ENCODE data around the gene OTULINL.
A peak's percentile ranks its signal among the peaks of the same experiment; 100 is the strongest.

The OTULINL gene

DNA sequence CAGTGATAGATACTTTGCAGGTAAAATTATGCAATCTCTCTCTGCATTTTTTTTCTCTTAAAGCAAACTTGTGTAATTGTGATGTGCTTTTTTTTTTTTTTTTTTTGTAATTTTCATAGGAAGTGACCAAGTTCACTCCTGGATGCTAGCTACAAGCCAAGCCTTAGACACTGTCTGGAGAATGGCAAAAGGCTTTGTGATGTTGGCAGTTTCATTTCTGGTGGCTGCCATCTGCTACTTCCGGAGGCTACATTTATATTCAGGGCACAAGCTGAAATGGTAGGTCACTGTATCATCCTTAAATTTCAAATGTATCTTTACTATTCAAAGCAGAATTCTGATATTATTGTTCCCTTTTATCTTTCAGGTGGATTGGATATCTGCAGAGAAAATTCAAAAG, 19.3 kb downstream of the OTULINL start:
- DNase-seq (ENCODE audit: low spot score) = no peak

DNA sequence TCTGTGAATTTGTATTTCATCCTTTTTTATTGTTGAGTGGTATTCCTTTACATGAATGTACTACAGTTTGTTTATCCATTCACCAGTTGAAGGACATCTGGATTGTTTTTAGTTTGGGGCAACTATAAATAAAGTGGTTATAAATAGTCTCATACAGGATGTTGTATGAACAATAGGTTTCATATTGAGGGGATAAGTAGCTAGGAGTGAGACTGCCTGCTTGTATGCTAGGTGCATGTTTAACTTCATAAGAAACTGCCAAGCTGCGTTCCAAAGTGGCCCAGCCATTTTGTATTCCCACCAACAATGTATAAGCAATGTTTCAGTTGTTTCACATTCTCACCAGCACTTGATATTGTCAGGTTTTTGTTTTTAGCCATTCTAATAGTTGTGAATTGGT, 21.5 kb downstream of the OTULINL start:
- no peak for DNase-seq (ENCODE audit: low spot score)

DNA sequence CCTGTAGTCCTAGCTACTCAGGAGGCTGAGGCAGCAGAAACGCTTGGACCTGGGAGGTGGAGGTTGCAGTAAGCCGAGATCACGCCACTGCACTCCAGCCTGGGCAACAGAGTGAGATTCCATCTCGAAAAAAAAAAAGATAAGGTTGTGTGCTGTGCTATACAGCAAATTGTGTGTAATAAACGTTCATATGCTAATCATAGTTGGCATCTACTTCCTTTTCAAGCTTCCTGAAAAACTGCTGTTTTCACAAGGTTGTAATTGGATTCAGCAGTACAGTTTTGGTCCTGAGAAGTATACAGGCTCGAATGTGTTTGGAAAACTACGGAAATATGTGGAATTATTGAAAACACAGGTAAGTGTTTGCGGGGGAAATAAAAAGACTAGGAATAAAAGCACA, 25.5 kb downstream of the OTULINL start:
- no peak for DNase-seq (ENCODE audit: low spot score)

DNA sequence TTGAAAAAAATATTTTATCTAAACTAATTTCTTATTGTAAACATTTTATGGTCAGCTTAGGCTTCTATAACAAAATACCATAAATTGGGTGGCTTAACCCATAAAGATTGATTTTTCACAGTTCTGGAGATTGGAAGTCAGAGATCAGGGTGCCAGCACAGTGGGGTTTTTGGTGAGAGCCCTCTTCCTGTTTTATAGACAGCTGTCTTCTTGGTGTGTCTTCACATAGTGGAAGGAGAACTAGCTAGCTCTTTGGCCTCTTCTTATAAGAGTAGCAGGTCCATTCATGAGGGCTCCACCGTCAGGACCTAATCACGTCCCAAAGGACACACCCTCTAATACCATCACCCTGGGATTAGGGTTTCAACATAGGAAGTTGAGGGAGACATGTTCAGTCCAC, 26.6 kb downstream of the OTULINL start:
- no peak for DNase-seq (ENCODE audit: low spot score)

DNA sequence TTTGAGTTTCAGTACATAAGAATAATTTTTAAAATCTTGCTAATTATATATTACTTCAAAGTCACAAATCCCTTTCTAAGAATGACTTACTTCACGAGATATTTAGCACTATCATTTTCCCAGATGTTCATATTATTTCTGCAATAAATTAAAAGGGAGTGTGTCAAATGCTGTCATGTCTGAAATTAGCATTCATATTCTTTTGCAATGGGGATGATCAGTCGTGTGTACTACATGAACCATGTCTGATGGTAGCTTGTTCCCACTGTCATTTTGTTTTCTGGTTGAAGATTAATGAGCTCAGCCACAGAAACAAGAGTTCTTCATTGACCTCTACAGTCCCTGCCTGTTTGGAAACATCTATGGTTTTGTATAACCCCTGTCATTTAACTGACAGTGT, 30.1 kb downstream of the OTULINL start:
- no peak for DNase-seq (ENCODE audit: low spot score)

DNA sequence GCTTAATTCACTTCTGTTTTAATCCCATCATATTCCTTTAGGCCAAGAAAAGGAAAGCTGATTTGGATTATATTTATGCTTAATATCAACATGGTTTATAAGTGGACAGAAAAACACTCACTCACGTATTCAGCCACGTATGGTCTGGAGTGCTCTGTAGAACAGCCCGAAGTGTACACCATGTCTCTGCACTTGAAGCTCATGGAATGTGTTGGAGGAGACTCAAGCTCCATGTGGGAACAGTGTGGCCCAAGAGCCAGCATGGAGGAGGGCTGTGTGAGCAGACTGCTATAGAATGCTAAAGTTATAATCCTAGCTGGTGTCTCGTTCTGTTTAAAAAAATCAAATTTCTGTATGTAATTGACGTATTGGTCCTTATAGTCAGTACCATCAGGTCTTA, 32.9 kb downstream of the OTULINL start:
- DNase-seq (ENCODE audit: low spot score) = no peak

DNA sequence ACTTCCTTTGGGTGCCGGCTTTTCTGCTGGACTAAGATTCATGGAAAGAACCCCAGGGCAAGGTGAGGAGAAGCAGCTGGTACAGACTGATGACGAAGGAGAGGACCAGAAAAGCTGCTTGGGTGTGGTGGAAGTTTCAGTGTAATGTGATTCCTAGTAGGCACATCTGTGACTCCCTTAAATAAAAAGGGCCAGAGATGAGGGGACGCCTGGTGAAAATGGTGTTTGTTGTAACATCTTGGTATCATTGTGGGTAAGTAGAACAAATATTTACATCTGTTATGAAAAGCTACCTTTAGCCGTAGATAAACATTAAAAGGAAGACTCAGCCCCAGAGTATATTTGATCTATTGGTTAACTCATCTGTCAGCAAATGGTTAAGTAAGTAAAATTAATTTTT, 33.8 kb downstream of the OTULINL start:
- DNase-seq (ENCODE audit: low spot score) = no peak

DNA sequence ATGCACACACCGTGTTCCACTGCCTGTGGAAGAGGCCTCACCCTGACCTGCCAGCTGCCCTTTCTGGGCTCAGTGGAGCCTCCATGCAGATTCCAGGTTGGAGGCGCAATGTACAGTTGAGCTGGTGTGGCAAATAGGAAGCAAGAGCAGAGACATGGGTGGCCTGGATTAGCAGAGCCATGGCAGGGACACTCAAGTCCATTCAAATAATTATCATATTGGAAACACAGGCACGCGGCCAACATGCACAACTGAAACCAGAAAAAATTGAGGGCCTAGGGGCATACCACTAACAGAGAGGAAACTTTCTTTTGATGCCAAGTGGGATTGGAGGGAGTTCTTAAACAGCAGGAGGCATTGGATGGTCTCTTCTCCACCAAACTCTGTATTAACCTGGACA, 35.8 kb downstream of the OTULINL start:
- no peak for DNase-seq (ENCODE audit: low spot score)

DNA sequence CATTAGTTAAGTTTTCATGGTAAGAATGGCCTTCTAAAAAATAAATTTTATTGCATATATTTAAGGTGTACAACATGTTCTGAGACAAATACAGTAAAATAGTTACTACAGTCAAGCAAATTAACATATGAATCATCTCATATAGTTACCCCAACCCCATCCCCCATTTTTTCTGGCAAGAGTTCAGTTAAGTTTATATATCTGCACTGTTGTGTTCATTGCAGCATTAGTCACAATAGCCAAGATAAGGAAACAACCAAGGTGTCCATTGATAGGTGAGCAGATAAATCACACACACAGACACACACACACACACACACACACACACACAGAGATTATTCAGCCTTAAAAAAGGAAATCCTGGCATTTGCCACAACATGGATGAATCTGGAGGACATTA, 45.7 kb downstream of the OTULINL start:
- DNase-seq (ENCODE audit: low spot score) = no peak

DNA sequence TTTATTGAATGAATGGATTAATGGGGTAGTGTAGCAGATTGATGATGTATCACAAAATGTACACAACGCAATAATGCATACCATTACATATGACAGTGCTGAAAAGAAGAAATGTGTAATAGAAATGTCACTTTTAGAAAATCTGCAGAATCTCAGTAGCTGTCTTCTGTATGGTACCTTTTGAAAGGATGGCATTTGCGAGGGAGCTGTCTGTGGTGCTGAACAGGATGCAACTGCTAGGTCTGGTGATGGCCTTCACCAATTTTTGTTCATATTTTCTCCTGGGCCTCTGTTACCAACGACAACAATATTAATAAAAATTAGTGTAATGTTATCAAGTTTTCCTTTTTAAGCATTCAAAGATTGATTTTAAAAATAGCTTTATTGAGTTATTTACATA, 46.8 kb downstream of the OTULINL start:
- DNase-seq (ENCODE audit: low spot score) = peak; percentile 28

DNA sequence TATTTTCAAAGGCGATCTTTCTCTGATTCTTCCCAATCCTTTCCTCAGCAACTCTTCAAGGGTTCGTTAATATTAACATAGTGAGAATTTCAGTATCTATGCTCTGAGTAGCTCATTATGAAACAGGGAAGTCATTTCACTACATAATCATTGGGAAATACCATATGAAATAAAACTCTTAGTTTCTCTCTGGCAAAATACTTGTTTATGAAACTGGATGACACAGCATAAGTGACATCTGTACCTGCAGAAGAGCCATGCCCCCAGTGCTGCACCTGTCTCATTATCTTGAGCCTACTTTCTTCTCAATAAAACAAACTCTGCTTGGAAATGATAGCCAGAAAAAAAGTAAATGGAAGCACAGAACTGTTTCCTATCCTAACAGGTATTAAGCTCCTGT, 49.1 kb downstream of the OTULINL start:
- no peak for DNase-seq (ENCODE audit: low spot score)

DNA sequence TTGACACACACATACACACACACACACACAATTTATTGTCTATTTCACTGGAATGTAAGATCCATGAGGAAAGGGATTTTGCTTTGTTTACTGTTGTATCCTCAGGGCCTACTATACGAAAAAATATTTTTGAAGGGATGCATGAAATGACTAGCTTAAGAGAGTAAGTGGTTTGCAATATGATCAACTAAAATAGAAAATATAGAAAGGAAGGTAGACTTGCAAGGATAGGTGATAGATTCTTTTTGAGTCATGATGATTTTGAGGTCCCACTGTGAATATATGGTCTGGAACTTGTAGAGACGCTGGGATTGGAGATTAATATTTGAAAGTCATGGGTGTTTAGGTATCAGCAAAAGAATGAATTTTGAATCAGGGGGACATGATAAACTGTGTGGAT, 54.1 kb downstream of the OTULINL start:
- no peak for DNase-seq (ENCODE audit: low spot score)

DNA sequence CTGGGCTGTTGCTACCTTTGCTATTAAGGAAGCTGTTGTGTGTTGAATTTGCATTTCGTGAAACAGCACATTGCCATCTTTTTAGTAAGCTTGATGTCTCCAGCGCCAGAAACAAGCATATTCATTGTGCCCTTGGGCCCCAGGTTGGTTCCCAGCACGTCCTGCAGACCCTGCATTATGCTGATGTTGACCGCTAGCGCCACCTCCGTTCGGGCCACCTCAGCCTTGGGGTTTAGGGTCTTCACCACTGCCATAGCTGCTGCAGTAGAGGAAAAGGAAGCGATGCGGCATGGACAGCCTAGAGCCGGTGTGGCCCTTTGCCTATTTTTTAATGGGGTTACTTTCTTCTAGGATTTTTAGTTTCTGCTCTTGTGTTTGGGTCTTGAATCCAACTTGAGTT, 59.2 kb downstream of the OTULINL start:
- no peak for DNase-seq (ENCODE audit: low spot score)

DNA sequence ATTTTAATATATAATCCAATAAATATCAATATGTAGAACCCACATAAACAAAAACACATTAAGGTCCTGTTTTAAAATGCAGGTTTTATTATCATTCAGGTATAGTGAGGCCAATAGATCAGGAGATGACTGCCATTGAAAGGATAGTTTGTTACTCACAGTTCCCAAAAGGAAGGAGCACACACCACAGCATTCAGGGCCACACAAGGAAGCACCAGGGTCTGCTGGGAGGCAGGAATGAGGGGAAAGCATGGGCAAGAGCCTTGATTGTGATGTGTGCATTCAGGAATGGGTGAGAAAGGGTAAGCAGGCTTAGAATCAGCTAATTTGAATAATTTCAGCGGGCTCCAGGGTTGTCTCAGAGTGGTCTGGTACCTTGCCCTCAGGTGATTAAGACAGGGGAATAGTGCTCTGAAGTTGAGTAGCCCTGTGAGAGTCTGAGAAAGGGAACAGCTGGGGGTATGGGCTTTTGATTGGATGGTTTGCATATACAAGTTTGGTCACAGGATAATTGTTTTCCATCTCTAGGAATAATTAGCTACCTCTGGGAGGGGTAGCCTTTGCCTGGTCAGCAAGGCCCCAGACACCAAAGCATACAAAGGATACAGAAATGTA, 63.1 kb downstream of the OTULINL start:
- DNase-seq (ENCODE audit: low spot score) = no peak

DNA sequence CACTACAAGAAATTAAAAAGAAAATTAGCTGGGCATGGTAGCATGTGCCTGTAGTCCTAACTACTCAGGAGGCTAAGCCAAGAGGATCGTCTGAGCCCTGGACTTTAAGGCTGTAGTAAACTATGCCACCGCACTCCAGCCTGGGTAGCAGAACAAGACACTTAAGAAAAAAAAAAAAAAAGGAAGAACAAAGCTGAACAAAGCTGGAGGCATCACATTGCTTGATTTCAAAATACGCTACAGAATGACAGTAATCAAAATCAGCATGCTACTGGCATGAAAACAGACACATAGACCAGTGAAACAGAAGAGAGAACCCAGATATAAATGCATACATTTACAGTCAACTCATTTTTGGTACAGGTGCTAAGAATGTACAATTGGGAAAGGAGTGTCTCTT, 68.5 kb downstream of the OTULINL start:
- no peak for DNase-seq (ENCODE audit: low spot score)

DNA sequence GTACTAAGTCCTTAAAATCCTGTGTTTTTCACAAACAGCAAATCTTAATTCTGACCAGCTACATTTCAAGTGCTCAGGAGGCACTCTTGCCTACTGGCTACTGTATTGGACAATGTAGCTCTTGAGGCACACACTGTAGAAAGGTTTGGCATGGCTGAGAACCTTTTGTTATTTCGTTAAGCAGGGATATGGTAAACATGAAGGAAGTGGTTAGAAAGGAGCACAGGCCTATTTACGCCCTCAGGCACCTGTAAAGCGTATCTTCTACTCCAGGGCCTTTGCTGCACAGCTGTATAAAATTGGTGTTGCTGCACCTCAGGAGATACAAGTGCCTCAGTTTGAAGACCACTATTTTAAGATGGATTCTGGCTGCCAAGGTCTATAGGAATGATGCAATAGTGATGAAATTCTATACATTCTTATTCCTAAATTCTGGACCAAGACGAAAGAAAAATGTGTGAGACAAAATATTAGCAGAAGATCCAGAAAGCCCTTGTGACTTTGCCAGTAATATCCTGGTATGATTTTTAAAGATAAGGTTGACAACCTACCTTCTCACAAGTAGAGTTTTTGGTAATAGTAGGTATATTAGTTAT, 73.7 kb downstream of the OTULINL start:
- DNase-seq (ENCODE audit: low spot score) = no peak

DNA sequence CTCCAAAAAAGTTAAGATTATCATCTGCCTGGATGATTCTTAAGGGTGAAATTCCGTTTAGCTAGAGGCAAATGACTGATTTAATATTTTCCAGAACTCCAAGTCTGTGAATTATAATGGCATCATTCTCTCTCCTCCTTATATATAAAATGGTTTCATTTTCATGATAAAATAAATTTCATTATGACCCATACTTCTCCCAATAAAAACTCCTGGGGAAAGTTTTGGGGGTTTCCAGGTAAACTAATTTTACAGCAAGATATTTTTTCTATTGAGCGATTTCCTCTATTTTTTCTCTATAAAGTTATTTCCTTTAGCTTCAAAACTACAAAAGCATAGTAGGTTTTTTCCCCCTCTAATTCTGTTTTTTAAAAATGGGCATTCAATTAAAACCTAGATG, 75.3 kb downstream of the OTULINL start:
- DNase-seq (ENCODE audit: low spot score) = no peak

DNA sequence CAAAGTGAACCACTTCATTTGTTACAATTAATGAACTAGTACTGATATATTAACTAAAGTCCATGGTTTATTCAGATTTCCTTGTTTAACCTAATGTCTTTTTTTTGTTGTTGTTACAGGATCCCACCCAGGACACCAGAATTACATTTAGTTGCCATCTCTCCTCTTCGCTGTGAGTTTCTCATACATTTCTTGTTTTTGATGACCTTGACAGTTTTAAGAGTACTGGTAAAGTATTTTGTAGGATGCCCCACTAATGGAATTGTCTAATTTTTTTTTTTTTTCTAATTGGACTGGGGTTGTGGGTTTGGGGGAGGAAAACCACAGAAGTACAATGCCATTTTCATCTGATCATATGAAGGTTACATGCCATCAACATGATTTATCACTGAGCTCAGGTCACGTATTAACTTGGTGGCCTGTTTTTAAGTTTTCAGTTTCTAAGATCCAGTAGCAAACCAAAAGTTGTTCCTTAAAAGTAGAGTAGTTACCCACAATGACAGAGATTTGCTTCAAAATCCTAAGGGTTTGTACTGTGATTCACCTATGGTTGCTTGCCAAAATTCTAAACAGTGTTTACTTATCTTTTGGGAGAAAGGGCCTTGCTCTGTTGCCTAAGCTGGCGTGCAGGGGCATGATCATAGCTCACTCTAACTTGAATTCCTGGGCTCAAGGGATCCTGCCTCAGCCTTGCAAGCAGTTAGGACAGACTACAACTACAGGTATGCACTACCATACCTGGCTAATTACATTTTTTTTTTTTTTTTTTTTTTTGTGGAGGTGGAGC, 78.4 kb downstream of the OTULINL start:
- DNase-seq (ENCODE audit: low spot score) = no peak

DNA sequence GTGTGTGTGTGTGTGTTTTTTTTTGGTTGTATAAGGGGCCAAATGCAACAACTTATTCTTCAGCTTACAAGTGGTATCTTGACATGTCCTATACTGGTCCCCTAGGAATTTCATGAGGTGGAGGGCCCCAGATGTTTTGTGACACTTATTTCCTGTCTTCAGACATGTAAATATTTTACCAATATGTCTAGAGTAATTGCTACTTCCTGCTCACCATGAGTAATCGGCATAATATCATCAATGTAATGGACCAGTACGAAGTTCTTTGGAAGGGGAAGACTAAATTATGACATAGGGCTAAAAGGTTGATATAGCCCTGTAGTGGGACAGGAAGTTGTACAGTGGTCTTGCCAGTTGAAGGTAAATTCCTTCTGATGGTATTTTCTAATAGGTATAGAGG, 79.2 kb downstream of the OTULINL start:
- DNase-seq (ENCODE audit: low spot score) = no peak
